NCI-H526 (cell line): ENCODE data around the gene OR2D2.
"Not testable (repeated sequence)": the region's sequence is repeated elsewhere in the genome, so short reads cannot be mapped to it uniquely, and the experiment has no call there.

Experiments
- DNase-seq, 2 experiments: peaks; one replicate each; lab custom pipeline; 2025; lab: John Stamatoyannopoulos, UW

OR2D2 gene, protein sequence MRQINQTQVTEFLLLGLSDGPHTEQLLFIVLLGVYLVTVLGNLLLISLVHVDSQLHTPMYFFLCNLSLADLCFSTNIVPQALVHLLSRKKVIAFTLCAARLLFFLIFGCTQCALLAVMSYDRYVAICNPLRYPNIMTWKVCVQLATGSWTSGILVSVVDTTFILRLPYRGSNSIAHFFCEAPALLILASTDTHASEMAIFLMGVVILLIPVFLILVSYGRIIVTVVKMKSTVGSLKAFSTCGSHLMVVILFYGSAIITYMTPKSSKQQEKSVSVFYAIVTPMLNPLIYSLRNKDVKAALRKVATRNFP

DNA sequence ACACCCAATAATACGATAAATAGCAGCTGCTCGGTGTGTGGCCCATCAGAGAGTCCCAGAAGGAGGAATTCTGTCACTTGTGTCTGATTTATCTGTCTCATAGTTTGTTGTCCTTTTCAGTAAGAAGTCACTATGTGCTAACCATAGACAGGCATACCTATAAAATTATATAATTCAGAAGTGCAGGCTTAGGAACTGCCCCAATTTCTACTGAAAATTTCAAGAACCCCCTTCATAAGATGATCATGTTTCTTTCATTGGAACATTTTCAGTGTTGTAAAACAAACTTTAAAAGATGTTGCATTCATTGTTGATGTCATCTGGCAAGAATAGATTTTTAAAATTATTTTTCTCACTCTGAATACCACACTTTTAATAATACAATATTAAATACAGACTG lies at the start of gene OR2D2:
Gene OR2D2 (minus strand): TSS at position 101 of the 400 bp plus-strand sequence. CDS start 0 bp downstream, at position 101.
- no peak for DNase-seq

DNA sequence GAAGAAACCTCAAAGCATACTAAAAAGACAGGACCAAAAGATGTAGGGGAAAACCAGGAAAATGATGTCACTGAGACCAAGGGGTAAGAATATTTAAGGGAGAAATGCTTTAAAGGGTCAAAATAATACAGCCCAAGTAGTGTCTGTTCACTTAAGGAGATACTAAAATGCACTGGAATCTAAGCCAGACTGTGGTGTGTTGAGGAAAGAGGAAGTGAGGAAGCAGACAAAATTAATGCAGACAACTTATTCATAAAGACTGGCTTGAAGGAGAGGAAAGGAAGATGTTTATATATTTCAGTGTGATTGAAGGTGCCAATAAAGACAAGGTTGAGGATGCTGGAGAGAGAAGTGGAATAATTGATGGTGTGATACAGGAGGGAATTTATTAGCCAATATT lies 49.7 kb upstream of the OR2D2 start:
- DNase-seq: no peak

DNA sequence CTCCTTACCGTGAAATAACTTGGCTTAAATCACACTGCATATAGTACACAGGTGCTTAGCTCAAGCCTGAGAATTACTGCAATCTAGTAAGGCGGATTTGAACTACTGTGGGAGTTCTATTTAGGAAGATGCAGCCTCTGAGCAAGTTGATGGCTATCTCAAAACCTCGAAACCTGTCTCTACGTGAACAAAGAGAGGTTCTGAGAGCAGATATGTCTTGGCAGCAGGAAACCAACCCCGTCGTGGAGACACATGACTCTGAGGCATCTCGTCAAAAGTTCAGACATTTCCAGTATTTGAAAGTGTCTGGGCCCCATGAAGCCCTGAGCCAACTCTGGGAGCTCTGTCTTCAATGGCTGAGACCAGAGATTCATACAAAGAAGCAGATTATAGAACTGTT lies 39.8 kb upstream of the OR2D2 start:
- no peak for DNase-seq

DNA sequence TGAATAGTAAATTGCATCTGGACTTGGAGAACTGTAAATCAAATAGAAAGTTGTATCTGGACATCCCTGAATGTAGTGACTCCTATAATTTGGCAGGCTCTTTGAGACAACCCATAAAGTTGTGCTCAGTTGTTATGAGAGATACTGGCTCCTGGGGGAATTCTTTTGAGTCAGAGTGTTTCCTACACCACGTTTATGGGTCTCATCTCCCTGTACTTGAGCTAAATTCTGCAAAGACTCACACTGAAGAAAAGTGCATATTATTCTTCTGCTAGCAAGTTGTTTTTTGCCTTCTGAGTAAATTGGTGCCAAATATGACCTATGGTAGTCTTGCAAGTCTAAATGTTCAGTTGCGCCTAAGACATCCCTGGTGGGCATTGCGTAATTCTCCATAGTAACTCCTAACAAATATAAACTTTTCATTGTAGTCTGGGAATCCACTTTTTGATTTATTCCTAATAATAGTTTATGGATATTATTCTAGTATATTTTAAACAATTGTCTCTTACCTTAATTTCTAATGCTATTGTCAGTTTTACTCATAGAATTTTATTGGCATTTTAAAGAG lies 38.9 kb upstream of the OR2D2 start:
- DNase-seq: no peak

DNA sequence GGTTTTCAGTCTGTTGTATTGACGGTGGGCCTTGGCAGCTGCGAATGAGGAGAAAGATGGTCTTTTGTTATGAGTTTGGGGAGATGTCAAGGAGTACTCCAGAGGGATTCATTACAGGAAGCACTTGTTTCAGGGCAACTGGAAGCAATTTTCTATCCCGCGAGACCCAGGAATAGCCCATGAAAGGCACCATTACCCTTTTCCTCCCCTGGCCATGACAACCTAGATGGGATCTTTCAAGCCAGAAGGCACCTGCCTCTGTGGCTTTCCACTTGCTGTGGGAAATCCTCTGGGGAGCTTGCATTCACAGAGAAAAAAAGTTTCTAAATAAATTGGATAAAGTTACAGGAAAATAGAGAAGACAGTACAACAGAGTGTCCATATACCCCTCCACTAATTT lies 36.6 kb upstream of the OR2D2 start:
- no peak for DNase-seq

DNA sequence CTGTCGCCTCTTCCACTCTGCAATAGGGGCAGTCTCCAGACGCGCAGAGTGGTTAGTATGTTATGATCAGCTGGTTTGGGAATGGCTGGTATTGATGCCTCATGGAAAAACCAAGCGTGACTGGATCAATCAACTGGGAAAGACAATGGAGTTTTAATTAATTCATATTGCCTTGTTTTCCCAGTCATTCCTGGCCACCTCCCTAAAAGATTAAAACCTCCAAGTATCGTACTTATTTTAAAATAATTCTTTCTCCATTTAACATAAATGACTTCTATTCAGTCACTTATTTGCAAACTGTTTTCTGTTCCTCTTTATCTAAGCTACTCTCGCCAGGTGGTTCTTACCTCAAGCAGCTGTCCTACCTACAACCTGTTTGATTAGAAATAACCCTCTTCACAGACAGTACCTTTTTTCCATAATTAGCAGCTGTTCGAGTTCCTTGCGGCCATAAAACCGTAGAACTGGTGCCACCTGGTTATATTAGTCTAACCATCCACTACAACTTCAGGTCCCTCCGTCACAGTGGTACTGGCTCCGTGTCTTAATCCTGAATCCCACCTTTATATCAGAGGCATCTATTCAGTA lies 34.8 kb upstream of the OR2D2 start:
- peak; percentile 71 to 82 for DNase-seq

DNA sequence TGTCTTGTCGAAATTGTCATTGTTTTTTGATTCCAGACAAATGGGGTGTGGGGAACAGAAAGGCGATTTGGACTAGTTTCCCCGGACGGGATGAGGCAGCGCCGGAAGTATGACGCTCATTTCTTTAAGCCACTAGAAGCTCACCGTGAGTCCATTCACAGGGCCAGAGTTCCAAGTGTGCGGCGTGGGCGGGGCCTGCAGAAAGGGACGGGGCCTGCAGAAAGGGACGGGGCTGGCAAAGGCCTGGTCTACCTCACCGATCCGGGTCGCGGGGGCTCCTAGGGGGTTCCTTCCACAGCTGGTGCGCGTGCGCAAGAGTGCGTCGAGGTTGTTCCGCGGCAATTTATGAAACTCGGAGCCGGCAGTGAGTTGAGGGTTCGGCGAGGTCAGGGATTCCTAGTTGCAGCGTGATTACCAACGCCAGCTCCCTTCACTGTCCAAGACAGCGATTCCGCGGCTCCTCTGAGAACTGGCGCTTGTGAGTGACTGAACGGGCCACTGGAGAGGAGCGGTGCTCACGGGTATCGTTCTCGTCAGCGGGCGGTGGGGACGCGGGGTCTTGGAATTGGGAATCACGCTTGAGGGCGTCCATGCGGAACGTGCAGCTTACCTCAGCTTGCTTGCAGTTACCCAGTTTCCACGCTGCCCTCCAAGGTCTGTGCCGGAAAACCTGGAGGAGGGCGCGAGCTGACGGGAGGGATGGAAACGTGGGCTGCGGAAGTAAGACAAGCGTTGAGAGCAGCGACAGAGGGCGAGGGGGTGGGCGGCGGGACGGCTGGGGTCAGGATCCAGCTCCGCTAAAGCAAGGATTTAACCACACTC lies 34.1 kb upstream of the OR2D2 start, which contains the start of gene ZNF215:
Gene ZNF215 (plus strand): TSS at position 219 of the 822 bp plus-strand sequence. CDS start 5,847 bp downstream, outside the sequence.
- DNase-seq: peak; percentile 85 to 94

DNA sequence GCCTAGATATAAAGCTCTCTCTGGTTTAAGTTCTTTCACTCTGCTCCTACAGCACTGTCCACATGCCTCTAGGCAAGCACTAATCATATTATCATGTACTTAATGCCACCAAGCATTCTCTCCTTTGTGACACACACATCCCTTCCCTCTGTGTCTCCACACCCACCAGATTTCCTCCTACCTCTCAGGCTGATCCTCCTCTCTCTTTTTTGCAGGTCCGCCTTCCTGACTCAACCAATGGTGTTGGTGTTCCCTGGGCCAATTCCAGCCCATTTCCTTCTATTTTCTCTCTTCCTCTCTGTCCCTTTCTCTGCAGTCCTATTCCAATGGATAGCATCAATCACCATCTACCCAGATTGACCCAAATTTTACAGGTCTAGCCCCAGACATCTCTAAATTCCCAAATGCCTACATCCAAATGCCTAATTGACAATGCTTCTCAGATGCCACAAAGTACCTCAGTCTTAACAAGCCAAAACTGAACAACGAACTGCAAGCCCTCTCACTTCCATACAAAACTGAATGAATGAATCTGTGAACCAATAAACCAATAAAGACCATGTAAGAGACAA lies 33.4 kb upstream of the OR2D2 start:
- peak; percentile 21 to 25 for DNase-seq

DNA sequence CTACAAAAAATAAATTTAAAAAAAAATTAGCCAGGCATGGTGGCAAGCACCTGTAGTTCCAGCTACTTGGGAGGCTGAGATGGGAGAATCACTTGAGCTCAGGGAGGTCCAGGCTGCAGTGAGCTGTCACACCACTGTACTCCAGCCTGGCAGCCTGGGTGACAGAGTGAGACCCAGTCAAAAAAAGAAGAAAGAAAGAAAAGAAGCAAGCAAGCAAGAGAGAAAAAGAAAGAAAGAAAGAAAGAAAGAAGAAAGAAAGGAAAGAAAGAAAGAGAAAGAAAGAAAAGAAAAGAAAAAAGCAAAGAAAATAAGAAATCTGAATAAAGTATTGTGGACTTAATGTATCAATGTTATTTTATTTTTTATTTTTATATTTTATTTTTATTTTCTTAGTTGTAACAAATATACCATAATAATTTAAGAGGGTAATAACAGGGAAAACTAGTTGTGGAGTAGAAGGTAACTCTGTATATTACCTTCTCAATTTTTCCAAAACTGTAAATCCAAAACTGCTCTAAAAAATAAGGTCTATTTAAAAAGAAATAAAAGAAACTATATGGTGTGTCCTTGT lies 32.8 kb upstream of the OR2D2 start:
- DNase-seq: no peak

DNA sequence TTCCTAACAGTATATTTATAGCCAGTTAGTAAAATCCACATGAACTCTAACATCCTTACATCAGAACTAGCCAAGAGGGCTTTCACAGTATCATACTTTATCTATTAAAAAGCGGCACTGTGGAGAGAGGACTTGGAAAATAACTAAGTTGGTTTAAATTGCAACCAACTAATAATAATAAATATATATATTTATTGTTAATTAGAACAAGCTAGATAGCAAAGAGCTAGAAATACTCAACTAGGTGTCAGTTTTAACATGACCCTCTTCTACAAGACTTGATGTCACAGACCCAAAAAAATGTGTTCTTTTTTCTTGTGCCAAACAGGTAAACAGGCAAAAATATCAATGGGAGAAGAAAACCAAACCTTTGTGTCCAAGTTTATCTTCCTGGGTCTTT lies 28.4 kb upstream of the OR2D2 start, which contains the start of gene OR2D3:
Gene OR2D3 (plus strand): TSS at position 301 of the 400 bp plus-strand sequence. CDS start 0 bp downstream, at position 301.
- DNase-seq: no peak

DNA sequence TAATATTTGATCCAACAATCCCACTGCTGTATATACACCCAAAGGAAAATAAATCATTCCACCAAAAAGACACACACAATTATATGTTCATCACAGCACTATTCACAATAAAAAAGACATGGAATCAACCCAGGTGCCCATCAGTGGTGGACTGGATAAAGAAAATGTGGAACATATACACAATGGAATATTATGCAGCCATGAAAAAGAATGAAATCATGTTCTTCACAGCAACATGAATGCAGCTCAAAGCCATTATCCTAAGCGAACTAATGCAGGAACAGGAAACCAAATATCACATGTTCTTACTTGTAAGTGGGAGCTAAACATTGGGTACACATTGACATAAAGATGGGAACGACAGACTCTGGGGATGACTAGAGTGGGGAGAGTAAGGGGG lies 27.4 kb upstream of the OR2D2 start:
- no peak for DNase-seq

DNA sequence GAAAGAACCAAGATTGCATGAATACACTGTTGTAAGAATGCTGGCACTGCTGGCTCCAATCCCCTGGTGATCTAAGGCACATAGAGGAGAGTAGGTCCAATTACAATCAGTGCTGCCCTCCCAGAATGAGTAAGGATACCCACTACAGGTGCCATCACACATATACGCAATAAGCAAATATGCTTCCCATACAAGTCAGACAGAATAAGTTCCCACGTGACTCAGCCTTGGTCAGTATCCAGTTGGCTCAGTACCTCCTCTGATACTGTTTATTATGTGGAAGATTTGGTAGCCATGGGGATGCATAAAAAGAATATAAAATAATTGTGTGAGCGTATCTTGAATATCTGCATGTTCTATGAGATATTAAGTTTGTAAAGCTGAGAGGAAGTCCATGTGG lies 19.6 kb upstream of the OR2D2 start:
- DNase-seq: no peak

DNA sequence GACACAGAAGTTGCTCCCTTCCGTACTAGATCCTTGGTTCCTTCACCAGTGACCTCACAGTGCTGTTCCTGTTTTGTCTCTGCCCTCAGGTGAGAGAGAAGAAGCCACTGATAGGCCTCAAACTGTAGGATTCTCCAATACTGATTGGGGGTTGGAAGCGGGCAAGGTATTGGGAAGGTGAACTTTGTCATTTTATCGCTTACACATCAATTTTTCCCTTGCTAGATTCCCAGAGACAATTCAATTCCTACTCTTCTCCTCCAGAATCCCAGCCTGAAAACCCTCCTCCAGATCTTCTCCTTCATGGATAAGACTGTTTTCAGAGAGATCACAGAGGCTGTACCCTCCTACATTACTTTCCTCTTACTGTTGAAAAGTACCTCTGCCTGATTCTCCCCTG lies 19.1 kb upstream of the OR2D2 start:
- no peak for DNase-seq

DNA sequence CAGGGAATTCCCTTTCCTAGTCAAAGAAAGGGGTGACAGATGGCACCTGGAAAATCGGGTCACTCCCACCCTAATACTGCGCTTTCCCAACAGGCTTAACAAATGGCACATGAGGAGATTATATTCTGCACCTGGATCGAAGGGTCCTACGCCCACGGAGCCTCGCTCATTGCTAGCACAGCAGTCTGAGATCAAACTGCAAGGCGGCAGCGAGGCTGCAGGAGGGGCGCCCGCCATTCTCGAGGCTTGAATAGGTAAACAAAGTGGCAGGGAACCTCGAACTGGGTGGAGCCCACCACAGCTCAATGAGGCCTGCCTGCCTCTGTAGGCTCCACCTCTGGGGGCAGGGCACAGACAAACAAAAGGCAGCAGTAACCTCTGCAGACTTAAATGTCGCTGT lies 12.5 kb upstream of the OR2D2 start:
- not testable (repeated sequence) for DNase-seq

DNA sequence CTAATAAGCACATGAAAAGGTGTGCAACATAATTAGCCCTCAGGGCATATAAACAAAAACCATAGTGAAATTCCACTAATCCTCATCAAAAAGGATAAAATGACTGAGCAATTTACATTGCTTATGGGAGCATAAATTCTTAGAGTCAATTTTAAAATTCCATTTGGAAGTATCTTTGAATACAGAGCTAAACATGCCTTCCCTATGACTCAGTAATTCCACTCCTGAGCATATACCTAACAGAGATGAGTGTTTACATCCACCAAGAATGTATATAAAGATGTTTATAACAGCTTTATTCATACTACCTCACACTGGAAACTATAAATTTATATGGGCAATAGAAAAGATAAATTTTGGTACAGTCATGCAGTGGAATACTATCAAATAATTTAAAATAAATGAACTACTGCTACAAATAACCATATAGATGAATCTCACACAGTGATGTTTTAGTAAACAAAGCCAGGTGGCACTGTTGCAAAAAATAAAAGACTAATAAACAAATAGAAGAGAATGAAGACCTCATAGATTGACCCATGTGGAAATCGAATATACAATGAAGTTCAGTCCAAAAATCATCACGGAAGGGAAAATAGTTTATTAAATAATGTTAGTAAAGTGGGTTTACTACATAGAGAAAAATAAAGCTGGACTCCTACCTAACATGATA lies 8.2 kb upstream of the OR2D2 start:
- DNase-seq: no peak

DNA sequence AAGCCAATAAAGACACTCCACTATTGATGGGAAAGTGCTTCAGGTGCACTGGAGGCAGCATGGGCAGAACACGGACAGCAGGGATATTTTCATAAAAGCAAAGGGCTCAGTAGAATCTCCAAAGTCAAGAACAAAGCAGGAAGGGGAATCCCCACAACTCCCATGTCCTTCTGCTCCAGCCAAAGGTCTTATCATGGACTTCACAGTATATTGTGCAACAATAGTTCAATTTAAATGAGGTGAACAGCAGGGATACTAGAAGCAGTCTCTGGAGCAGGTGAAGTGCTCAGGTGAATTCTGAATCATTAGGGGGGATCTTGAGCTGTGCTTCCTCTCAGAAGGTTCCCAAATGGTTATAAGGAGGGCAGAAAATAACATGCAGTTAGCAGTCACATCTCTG lies 6.6 kb upstream of the OR2D2 start:
- no peak for DNase-seq

DNA sequence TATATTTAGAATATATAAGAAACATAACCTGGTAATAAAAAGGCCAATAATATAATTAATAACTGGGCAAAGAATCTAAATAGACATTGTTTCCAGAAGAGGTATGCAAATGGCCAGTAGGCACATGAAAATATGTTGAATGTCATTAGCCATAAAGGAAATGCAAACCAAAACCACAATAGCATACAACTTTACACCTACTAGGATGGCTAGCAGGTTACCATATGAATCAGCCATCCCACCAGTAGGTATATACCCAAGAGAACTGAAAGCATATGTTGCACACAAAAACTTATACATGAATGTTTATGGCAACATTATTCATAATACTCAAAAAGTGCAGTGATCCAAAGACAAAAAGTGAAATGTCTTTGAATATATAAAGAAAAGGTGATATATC lies 2.7 kb upstream of the OR2D2 start:
- DNase-seq: peak; percentile 61 to 64

DNA sequence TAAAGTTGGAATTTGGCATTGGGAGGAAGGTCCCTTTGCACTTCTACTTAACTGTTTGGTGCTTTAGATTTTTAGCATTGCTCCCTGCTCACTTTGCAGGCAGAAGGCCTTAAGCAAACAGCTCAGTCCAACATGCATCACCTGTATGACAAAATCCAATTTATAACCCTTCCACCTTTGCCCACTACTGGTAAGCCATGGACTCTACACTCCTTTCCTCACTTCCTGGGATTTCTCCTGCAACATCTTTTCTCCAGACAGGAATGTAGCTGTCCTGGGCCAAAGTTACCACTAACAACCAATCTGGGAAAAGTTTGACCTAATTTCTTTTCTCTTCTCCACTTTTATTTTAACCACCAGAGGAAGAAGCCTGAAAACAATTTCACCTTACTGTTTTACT lies 1.8 kb upstream of the OR2D2 start:
- DNase-seq: peak in 1 of 2 experiments; percentile 5

DNA sequence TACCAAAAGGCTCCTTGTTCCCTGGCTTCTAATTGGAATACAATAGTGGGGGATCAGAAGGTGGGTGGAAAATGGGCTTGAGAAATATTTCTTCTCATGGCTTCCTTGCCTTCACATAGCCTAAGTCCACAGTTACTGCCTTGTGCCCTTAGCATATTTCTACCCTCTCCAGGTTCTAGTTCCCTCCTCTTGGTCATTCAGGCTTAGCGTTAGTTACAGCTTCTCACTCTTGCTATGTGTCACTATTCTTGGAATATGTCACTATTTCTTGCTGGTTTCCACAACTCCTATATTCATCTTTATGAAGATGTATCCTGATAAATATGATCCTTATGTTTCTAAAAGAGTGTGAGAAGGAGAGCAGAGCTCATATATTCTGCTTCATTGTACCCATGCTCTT lies 2.5 kb downstream of the OR2D2 start:
- no peak for DNase-seq

DNA sequence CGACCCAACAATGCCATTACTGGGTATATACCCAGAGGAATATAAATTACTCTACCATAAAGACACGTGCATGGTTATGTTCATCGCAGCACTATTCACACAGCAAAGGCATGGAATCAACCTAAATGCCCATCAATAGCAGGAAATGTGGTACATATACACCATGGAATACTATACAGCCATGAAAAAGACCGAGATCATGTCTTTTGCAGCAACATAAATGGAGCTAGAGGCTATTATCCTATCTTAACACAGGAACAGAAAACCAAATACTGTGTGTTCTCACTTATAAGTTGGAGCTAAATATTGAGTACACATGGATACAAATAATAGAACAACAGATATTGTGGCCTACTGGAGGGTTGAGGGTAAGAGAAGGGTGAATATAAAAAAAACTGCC lies 3.5 kb downstream of the OR2D2 start:
- DNase-seq: no peak

DNA sequence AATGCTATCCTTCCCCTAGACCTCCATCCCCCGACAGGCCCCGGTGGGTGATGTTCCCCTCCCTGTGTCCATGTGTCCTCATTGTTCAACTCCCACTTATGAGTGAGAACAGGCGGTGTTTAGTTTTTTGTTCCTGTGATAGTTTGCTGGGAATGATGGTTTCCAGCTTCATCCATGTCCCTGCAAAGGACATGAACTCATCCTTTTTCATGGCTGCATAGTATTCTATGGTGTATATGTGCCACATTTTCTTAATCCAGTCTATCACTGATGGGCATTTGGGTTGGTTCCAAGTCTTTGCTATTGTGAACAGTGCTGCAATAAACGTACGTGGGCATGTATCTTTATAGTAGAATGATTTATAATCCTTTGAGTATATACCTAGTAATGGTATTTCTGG lies 4.6 kb downstream of the OR2D2 start:
- DNase-seq: not testable (repeated sequence)
